ENCODE data around the gene TOMM70. TPM values are rescaled to one million over a fixed set of nuclear protein-coding genes. Genes with fewer than 3 reads are reported as not detected.

Gene TOMM70
- total RNA-seq, 1 donor from 2014 or later: 125 TPM

GRCh38 chr3:100324044-100324443 is 76.8 kb downstream of the TOMM70 start:
- DNase-seq: no peak

DNA sequence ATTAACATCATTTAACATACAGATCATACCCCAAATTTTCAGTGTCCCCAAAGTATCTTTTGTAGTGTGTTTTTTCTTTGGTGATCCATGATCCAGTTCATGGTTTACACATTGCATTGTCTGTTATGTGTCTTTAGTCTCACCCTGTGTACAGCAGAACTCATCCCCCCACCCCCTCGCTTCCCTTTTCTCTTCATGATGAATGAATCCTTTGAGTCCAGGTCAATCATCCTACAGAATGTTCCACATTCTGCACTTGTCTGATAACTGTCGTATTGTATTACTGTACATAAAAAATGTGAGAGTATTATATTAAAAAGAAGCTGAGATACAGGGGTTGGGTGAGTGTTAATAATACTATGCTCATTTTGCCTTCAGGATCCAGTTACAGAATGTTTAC is 80.9 kb downstream of the TOMM70 start:
- no peak for DNase-seq

DNA sequence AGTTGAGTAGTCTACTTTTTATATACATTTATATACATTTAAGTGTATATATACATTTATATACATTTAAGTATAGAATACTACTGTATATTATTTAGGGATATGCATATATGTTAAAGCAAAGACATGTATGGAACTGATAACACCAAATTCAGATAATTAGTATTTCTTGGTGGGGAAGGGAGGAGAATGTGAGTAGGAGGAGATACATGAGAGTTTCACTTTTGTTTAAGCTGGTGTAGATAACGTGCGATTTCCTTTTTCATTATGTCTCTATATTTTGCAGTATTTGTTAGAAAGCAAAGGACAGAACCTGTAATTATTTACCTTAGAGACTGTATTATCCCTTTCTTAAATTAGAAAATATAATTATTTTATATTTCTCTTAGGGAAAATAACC is 83.0 kb downstream of the TOMM70 start:
- no peak for DNase-seq

GRCh38 chr3:100316641-100317069 is 84.2 kb downstream of the TOMM70 start:
- DNase-seq: peak; percentile 2

Other genes with a start within 250 kb of the TOMM70 start
- 73.5 TPM for gene TBC1D23, start 140.1 kb downstream of the TOMM70 start, total RNA-seq
- gene NIT2, start 66.3 kb downstream of the TOMM70 start, total RNA-seq: 16.7 TPM
- 6.4 TPM for gene LNP1, start 450 bp upstream of the TOMM70 start, total RNA-seq
- 3.0 TPM for gene TMEM45A, start 91.5 kb upstream of the TOMM70 start, total RNA-seq
- not detected for gene ADGRG7, start 208.5 kb upstream of the TOMM70 start, total RNA-seq